Measurements from ENCODE around the gene ZNF511.

Gene ZNF511

DNA sequence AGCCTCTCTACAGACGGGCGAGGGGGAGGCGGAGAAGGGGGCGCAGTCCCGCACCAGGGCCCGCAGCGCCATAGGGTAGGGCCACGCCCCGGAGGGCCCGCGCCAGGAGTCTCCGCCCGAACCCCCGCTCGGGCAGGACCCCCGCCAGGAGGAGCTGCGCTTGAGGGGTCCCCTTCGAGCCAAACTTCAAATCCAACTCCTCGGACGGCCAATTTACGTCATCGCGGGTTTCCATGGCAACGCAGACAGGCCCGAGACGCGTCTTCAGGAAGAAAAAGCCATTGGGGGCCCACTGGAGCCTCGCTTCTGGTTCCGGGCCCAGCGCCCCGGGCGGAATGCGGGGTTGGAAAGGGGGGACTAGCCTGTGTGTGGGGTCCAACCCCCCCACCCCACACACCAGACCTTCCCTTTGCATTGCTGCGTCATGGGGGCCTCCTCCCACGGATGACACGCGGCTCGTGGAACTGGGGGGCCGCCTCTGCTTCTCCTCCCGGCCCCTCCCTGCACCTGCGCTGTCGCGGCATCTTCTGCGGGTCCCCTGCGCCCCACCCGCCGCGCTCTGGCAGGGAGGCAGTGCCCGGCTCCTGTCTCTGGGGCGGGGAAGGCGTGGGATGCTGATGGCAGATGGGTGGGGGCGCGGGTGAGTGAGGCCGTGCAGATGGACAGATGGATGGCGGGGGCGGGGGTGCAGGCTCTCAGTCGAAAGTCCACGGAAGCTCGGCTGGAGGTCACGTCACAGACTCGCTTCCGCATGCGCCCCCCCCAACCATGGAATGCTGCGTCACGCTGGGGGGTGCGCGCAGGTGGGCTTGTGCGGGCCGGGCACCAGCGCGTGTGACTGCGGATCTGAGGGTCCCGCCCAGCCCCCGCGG, 26.8 kb downstream of the ZNF511 start:
- DNase-seq (ENCODE audit: low read depth) = peak; percentile 62

DNA sequence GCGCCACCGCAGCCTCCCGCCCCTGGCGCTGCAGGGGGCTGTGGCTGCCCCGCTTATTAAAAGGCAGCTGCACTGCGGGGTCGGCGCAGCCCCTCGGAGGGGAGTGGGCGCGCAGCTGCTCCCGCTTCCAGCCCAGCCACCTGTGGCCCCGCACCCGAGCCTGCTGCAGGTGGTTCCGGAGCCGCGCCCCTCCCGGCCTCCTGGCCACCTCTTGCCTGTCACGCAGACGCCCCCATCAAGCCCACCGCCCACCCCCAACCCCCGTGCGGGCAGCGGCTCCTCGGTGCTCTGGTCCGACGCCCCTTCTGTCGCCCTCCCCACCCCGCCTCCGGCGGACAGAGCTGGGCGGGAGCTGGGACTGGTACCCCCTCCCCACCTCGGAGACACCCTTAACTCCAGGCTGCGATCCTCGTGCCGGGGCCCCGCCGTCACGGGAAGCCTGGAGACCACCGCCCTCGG, 27.4 kb downstream of the ZNF511 start:
- DNase-seq (ENCODE audit: low read depth) = no peak

DNA sequence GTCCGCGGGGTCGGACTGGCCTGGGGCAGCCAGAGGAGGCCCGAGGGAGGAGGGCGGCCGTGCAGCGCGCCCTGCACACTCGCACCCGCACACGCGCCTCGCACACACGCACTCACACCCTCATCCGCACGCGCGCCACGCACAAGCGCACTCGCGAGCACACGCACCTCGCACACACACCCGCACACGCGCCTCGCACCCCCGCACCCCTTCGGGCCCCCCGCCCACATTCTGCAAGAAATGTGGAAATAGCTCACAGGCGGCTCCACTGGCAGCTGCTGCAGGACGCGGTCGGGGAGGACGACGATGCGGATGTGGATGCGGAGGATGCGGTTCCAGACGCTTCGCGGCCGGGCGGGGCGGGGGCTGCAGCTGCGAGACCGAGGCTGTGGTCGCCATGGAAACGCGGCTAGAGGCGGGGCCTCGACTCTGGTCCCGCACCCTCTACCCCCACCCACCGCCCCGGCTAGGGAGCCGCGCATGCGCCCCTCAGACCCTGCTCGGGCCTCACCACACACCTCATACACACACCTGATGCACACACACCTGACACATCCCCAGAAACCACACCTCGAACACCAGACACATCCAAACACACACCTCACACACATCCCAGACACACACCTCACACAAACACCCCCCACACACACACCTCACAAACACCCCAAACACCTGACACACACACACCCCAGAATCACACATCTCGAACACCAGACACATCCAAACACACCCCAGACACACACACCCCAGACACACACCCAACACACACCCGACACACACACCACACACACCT, 28.1 kb downstream of the ZNF511 start, which contains the start of gene CALY:
Gene CALY (minus strand): TSS at position 320 of the 793 bp plus-strand sequence. CDS start 7,907 bp downstream, outside the sequence.
- no peak for DNase-seq (ENCODE audit: low read depth)

DNA sequence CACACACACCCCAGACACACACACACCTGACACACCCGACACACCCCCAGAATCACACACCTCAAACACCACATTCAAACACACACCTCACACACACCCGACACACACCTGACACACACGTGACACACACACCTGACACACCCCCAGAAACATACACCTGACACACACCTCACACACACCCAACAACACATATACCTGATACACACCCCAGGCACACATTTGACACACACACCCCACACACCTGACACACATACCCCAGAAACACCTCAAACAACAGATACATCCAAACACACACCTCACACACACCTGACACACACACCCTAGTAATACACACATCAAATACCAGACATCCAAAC, 28.6 kb downstream of the ZNF511 start:
- DNase-seq (ENCODE audit: low read depth) = no peak

DNA sequence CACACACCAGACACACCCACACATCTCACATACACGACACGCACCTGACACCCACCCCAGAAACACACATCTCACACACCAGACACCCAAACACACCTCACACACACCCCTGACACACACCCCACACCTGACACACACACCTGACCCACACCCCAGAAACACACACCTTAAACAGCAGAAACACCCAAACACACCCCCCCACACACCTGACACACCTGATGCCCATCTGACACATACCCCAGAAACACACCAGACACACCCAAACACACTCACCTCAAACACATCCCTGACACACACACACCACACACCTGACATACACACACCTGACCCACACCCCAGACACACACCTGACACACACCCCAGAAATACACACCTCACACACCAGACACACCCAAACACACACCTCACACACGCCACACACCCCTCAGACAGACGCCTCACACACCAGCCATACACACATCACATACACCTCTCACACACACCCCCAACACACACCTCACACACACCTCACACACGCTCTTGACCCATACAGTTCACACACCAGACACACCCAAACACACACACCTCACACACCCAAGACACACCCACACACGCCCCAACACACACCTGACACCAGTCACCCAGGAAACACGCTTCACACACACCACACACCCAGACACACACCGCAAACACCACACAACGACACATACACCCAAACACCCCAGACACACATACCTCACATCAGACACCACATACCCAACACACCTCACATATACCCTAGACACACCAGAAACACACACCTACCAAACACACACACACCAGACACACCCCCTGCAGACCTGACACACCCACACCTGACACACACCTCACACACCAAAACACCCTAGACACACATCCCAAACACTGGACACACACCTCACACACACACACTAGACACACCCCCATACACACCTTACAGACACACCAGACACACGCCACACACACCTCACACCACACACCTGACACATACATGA, 29.7 kb downstream of the ZNF511 start:
- DNase-seq (ENCODE audit: low read depth) = no peak

DNA sequence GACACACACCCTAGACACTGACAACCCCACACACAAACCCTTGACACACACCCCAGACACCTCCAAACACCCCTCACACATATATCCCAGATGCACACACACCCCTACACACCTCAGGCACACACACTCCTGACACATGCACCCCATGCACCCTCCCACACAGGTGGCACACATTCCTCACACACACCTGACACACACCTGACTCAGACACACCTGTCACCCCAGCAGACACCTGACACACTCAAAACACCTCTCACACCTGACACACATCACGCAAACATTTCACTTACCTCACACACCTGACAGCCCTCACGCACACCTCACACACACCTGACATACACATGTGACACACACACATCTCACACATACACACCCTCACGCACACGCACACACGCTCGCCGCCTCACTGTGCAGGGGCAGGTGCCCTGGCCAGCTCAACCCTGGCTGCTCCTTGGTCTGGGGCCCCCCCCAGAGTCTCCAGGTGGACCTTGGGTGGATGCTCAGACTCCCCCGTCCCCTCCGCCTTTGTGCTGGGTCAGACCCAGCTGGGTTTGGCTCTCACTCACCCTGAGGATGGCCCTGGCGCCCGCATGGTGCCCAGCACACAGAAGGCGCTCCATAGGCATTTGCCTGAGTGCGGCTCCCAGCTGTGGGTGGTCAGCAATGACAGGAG, 31.1 kb downstream of the ZNF511 start:
- DNase-seq (ENCODE audit: low read depth) = no peak

DNA sequence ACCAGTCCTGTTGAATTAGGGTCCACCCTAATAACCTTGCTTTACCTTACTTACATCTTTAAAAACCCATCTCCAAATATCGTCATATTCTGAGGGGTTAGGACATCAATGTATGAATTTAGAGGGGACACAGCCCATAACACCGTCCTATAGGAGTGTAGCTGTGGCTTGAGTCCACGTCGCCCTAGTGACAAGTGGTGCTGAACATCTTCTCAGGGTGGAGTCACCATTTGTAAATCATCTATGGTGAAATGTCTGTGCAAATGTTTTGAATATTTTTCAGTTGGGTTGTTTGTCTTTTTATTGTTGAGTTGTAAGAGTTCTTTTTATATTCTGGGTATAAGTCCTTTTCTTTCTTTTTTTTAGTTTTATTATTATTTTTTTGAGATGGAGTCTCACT, 33.3 kb downstream of the ZNF511 start:
- DNase-seq (ENCODE audit: low read depth) = no peak

DNA sequence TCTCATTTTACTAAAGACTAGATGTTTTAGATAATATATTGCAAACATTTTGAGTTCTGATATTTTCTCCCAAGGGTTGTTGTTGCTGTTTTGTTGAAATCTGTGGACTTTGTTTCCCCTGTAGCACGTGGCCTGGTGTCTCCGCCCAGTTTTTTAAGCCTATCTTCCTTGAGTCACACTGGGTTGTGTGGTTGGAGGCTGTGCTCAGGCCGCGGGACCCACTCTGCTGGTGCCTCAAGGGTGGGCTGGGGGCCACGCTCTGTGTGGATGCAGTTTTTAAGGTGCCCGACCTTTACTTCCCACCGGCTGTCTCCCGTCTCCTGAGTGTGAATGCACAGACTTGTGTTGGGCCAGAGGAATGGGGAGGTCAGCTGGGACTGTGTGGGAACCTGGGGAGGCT, 34.2 kb downstream of the ZNF511 start:
- DNase-seq (ENCODE audit: low read depth) = no peak

DNA sequence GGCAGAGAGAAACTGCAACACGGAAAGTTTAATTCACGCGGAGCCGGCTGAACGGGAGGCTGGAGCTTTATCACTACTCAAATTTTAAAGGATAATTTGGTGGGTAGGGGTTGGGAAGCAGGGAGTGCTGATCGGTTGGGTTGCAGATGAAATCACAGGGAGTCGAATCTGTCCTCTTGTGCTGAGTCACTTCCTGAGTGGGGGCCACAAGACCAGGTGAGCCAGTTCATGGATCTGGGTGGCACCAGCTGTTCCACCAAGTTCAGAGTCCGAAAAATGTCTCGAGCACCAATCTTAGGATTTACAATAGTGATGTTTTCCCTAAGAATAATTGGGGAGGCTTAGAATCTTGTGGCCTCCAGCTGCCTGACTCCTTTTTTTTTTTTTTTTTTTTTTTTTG, 34.8 kb downstream of the ZNF511 start:
- no peak for DNase-seq (ENCODE audit: low read depth)

DNA sequence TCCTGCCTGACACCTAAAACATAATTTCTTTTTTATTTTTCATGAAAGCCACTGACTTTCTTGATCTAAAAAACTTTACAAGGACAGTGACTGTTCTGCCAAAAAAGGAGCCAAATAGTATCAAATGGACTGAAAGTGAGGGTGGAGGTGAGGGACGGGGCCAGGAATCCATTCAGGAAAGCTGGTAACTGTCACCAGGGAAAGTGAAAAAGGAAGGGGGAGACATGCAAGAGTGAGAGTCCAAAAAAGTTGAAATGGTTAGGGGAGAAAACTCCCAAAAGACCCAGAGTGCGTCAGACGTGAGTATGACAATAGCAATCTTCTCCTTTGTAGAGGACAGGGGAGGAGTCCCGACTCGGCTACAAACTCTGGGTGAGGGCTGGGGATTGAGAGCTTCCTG, 35.5 kb downstream of the ZNF511 start:
- no peak for DNase-seq (ENCODE audit: low read depth)

DNA sequence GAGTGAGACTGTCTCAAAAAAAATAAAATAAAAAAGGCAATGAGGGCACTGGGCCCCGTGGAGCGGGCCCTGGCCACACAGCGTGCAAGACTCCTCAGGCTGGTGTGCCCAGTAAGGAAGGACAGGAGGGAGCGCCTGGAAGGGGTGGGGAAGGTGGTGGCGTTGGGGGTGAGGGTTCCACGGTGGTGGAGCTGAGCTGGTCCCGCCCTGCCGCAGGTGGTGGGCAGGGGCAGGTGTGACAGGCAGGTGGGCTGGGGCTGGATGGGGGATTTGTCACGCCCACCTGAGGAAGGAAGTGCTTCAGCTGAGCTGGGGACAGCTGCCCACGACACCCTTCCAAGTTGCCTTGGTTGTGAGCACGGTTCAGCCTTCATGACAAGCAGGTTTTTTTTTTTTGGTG, 37.7 kb downstream of the ZNF511 start:
- no peak for DNase-seq (ENCODE audit: low read depth)

DNA sequence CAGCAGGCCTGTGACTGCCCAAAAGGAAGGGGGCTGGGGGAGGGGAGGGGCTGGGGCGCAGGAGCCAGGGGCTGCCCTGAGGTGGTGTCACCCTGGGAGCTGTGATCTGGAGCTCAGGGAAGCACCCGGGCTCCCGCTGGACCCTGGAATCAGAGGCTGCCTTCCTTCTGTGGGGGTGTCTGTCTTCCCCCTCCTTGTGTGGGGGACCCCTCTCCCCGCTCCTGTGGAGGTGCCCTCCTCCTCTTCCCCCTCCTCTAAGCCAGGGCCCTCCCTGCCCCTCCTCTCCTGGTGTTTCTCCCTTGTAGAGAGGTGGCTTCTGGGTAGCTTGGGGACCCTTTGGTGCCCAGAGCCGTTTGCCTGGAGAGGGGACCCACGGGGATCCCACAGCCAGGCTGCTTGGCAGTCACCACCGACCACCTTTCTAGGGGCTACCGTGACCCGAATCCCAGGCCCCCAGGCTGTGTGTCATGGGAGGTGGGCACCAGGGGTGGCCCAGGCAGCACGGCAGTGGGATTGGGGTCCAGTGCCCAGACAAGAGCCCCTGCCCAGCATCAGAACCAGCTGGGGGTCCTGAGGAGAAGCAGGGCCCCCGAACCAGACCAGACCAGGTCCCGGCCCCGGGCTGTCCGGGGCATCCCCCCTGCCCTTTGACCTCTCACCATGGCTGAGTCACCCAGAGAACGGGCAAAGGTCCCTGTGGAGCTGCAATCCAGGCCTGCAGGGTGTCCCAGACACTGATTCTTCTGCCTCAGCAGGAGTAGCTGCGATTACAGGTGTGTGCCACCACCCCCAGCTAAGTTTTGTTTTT, 39.2 kb downstream of the ZNF511 start:
- no peak for DNase-seq (ENCODE audit: low read depth)

DNA sequence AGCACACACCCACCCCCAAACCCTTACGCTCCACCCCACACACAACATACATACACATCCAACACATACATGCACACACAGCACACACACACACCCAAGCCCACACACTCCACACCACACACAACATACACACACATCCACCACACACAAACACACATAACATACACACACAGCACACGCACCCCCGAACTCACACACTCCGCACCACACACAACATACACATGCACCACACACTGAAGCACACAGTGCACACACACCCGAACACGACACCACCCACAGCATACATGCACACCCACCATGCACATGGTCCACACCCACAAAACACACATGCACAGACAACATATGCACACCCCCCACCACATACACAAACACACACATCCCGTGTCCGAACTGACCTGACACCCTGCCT, 40.5 kb downstream of the ZNF511 start:
- DNase-seq (ENCODE audit: low read depth) = no peak

DNA sequence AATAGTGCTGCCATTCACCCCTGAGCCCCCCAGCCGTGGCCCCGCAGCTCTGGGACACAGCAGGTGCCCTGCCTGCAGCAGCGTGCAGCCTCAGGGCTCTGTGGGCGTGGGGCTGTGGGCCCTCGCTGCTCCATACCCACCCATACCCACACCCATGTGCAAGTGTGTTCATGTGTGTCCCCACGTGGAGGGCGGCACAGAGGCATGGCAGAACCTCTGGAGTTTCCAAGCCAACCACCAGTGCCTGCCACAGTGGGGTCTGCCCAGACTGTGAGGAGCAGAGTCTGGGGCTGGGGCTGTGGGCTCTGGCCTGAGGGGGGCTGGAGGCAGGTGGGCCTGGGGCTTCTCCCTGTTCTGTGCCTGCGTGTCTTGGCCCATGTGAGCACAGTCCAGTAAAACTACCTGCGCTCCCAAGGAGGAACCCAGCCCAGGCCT, 40.9 kb downstream of the ZNF511 start:
- no peak for DNase-seq (ENCODE audit: low read depth)

DNA sequence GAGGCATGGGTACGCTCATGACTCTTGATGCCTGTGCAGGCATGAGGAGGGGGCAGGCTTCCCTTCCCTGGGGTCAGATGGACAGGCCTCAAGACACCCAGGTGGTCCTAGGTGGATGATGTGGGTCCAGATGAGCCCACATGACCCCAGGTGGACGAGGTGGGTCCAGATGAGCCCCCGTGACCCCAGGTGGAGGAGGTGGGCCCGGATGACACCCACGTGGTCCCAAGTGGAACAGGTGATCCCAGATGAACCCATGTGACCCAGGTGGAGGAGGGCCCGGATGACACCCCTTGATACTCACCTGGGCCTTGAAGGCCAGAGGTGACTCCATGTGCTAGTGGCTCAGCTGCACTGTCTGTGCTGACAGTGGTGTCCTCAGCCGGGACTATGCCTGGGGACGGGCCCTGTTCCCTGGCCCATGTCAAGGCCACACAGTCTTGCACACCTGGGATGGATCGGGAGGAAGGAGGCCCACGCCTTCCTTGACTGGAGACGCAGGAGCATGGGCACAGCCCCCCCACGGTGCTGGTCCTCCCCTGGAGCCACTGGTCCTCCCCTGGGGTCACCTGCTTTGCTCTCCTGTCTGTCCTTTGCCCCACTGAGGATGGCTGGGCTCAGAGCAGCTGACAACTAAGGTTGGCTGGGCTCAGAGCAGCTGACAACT, 41.7 kb downstream of the ZNF511 start:
- no peak for DNase-seq (ENCODE audit: low read depth)

DNA sequence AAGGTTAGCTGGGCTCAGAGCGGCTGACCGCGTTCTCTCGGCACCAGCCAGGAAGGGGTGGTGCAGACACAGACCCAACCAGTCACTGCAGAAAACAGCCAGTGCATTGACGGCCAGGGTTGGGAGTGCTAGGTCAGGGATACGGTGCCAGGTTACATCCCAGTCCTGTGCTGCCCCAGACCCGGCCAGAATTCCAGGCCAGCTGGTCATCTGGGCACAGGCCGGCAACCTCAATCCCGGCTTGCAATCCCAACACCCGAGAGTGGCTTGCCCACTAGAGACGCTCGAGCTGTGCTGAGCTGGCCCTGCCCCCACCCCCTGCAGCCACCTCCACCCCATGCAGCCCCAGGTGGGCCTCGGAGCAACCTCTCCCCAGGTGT, 42.2 kb downstream of the ZNF511 start:
- DNase-seq (ENCODE audit: low read depth) = no peak

DNA sequence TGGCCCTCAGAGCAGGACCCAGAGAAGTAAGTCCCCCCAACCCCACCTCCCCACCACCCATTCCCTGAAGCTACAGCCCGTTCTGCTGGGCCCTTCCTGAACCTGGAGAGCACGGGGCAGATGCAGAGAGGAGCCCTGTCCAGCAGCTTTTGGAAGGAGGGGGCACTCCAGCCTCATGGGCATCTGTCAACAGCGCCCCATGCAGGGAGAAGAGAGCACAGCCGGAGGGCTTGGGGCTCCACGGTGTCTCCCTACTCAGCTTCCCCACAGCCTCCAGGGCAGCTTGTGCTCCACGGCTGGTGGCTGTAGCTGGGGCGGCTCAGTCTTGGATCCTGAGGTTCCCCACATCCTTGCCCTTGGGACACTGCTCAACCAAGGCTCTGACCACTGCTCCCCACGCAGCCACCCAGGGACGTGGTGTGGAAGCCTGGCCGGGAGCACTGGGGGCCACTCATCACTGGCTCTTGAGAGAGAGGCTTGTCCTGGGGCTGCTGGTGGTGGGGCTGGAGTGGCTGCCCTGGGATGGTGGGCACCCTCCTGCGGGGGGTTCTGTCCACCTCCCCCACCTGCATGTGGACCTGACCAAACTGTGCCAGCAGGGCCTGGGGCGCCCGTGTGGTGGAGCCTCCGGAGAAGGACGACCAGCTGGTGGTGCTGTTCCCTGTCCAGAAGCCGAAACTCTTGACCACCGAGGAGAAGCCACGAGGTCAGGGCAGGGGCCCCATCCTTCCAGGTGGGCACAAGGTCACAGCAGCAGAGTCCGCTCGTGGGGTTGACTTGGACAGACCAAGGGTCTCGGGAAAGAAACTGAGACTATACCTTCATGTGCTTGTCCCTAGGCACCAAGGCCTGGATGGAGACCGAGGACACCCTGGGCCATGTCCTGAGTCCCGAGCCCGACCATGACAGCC, 42.9 kb downstream of the ZNF511 start:
- DNase-seq (ENCODE audit: low read depth) = no peak

DNA sequence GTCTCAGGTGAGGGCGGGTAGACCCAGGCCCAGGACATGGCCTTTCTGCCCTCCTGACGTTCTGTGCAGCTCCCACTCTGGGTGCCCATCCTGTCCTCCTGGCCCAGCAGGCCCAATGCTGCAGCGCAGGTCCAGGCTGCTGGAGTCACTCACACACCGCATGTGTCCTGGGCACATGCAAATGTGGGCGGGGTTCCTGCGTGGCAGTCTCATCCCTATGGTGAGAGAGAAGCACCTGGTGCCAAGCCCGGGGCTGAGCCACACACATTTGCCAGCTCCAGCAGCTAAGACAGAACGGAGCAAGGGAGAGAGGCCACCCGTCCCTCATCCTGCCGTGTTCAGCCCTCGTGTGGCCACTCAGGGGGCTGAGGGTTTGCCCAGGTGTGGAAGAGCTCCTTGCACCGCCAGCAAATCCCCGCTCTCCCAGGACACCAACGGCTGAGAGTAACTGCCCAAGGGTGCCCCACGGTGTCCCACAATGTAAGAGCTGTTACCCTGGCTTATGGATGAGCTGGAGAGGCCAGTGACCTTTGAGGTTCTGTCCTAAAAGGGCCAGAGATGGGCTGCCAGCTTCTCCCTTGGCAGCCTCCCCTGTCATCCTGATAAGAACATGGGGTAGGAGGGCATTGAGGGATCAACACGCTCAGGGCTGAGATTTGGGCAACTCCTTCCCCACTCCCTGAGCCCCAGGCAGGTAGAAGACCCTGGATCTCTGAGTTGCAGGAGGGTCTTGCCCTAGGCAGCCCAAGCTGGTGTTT, 44.7 kb downstream of the ZNF511 start:
- no peak for DNase-seq (ENCODE audit: low read depth)

Measured in EH (cell line).